Osteoblast (primary cell): ENCODE measurements around the gene TPRG1L. TPM values are rescaled to one million over a fixed set of nuclear protein-coding genes. Genes with fewer than 3 reads are reported as not detected.

Experiments used
- DNase-seq: peaks from one replicate; pipeline ENCODE4 v3.0.0; 2011; ENCODE audit warnings: low spot score, mixed read lengths; ENCODE audit not compliant: insufficient read length; ENCODE audit errors: missing footprints
- H2AFZ ChIP-seq: 2 replicates; pipeline ENCODE4 v1.6.0; 2011; ENCODE audit warnings: mild to moderate bottlenecking, low read length
- H3K27ac ChIP-seq: 2 replicates; pipeline ENCODE4 v1.5.1; 2011; ENCODE audit warnings: mild to moderate bottlenecking, low read depth, low read length, moderate library complexity
- H3K27me3 ChIP-seq: 2 replicates; pipeline ENCODE4 v1.6.0; 2012; ENCODE audit warnings: mild to moderate bottlenecking, control low read depth, inconsistent platforms, low read length, moderate library complexity; ENCODE audit not compliant: insufficient read depth
- H3K36me3 ChIP-seq: 2 replicates; pipeline ENCODE4 v1.5.1; 2011; ENCODE audit warnings: mild to moderate bottlenecking, low read length, control low read depth, moderate library complexity; ENCODE audit not compliant: insufficient read depth
- H3K4me1 ChIP-seq: 2 replicates; pipeline ENCODE4 v1.5.1; 2011; ENCODE audit warnings: mild to moderate bottlenecking, low read length, control low read depth, moderate library complexity; ENCODE audit not compliant: insufficient read depth
- H3K4me2 ChIP-seq: 2 replicates; pipeline ENCODE4 v1.6.0; 2011; ENCODE audit warnings: mild to moderate bottlenecking, low read length; ENCODE audit not compliant: insufficient read depth
- H3K4me3 ChIP-seq: fragments of 200-600 bp; sonication (generic); 3 replicates; pipeline ENCODE4 v1.5.1; 2012; ENCODE audit warnings: mild to moderate bottlenecking, low read length, inconsistent platforms; ENCODE audit not compliant: insufficient read depth
- H3K79me2 ChIP-seq: 2 replicates; pipeline ENCODE4 v1.6.0; 2012; ENCODE audit warnings: mild to moderate bottlenecking, low read length, control low read depth, inconsistent platforms; ENCODE audit not compliant: insufficient read depth
- H3K9me3 ChIP-seq: 2 replicates; pipeline ENCODE4 v1.5.1; 2011; ENCODE audit warnings: low read depth, low read length, control low read depth
- H4K20me1 ChIP-seq: 2 replicates; pipeline ENCODE4 v1.6.0; 2012; ENCODE audit warnings: mild to moderate bottlenecking, low read length, control low read depth; ENCODE audit not compliant: insufficient read depth
- total RNA-seq: library from RNA; depleted of rRNA; stranded (reverse); fragments of >200 nt; gene quantifications from 2 replicates; pipeline ENCODE4 v1.2.3, GENCODE V29; 2012
- TF ChIP-seq, protein P1 (sequence below): IDR thresholded peaks from 2 replicates; pipeline ENCODE4 v1.5.1; 2011; ENCODE audit warnings: mild to moderate bottlenecking, low read depth, low read length, moderate library complexity; ENCODE audit errors: extremely low read depth

Gene TPRG1L
- total RNA-seq, 1 donor, result 35.8 TPM

DNA sequence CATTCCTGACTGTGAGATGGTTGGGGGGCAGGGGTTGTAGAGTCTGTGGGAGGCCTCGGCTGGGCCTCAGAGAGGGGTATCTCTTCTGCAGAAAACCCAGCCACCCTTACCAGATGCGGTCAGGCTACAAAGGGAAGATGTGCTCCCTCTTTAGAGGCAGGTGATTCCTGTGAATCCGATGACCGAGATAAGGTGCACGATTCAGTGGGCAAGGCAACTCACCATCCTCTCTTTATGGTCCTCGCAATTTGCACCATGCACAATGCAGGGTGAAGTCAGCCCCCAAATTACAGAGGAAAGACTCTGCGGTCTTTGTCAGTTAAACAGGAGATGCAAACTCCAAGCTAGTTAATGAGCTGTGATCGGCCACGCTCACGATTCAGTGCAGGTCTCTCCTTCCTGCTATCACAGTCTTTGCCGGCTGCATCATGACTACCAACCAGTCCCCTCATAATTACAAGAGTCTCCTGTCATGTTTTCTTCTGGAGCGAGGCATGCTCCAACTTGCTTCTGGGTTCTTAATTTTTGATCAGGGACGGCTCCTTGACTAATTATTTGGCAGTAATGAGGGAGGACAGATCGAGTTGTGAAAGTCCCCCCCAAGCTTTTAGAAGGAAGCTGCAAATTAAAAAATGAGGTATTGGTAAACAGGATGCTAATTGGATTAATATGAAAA, 40.0 kb downstream of the TPRG1L start:
- H3K9me3 ChIP-seq, result no peaks in the 10 kb centered on the region
- no peak overlapping the region for H2AFZ ChIP-seq

GRCh38 chr1:3668148-3668547, 43.3 kb downstream of the TPRG1L start:
- TF ChIP-seq, protein P1, sequence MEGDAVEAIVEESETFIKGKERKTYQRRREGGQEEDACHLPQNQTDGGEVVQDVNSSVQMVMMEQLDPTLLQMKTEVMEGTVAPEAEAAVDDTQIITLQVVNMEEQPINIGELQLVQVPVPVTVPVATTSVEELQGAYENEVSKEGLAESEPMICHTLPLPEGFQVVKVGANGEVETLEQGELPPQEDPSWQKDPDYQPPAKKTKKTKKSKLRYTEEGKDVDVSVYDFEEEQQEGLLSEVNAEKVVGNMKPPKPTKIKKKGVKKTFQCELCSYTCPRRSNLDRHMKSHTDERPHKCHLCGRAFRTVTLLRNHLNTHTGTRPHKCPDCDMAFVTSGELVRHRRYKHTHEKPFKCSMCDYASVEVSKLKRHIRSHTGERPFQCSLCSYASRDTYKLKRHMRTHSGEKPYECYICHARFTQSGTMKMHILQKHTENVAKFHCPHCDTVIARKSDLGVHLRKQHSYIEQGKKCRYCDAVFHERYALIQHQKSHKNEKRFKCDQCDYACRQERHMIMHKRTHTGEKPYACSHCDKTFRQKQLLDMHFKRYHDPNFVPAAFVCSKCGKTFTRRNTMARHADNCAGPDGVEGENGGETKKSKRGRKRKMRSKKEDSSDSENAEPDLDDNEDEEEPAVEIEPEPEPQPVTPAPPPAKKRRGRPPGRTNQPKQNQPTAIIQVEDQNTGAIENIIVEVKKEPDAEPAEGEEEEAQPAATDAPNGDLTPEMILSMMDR, result no peak
- Histone ChIP-seq H3K27ac (no peak overlapping the region), H3K27me3 (no peaks in the 10 kb centered on the region), H3K4me2 (no peak overlapping the region), H3K36me3 (no peaks in the 10 kb centered on the region), H2AFZ (no peak overlapping the region), H3K9me3 (no peaks in the 10 kb centered on the region), H3K4me3 (no peak overlapping the region), H4K20me1 (no peaks in the 10 kb centered on the region), H3K4me1 (no peaks in the 10 kb centered on the region), H3K79me2 (no peaks in the 10 kb centered on the region)
- no peak for DNase-seq

More for the DNA sequence above, 40.0 kb downstream of the TPRG1L start:
- no peaks in the 10 kb centered on the region for H4K20me1 ChIP-seq
- H3K4me2 ChIP-seq, result no peak overlapping the region
- no peaks in the 10 kb centered on the region for H3K36me3 ChIP-seq
- peaks cover 6% of the 10 kb centered on the region for H3K27me3 ChIP-seq
- no peaks in the 10 kb centered on the region for H3K4me1 ChIP-seq
- H3K4me3 ChIP-seq, result no peak overlapping the region
- no peak overlapping the region for H3K27ac ChIP-seq
- DNase-seq, result no peak
- TF ChIP-seq, protein P1, result no peak
- no peaks in the 10 kb centered on the region for H3K79me2 ChIP-seq

GRCh38 chr1:3668585-3669300, 43.9 kb downstream of the TPRG1L start:
- H3K9me3 ChIP-seq, result no peaks in the 10 kb centered on the region
- H3K36me3 ChIP-seq, result no peaks in the 10 kb centered on the region
- DNase-seq, result no peak
- H3K27me3 ChIP-seq, result no peaks in the 10 kb centered on the region
- no peaks in the 10 kb centered on the region for H3K79me2 ChIP-seq
- no peak overlapping the region for H3K4me3 ChIP-seq
- H3K4me1 ChIP-seq, result no peaks in the 10 kb centered on the region
- H3K4me2 ChIP-seq, result no peak overlapping the region
- no peaks in the 10 kb centered on the region for H4K20me1 ChIP-seq
- no peak overlapping the region for H3K27ac ChIP-seq
- H2AFZ ChIP-seq, result no peak overlapping the region
- TF ChIP-seq, protein P1, result no peak

DNA sequence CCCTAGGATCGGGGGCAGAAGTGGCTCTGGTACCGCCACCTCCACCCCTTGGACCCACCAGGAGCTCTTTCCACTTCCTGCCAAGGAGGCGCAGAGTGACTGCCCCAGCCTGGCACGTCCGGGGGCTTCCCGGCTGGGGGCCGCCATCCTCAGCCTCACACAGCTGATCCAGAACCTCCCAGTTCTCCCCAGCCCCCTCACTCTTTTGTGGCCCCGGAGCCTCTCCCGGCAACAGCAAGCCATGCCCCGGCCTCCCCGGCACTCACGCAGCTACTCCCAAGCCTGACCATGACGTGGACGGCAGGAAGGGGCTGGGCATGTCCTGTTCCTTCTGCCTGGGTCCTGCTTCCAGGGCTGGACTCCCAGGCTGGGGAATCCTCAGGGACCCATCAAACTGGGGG, 44.6 kb downstream of the TPRG1L start:
- Histone ChIP-seq H3K79me2 (no peaks in the 10 kb centered on the region), H3K9me3 (no peaks in the 10 kb centered on the region), H4K20me1 (no peaks in the 10 kb centered on the region), H3K27me3 (no peaks in the 10 kb centered on the region), H3K36me3 (no peaks in the 10 kb centered on the region), H3K4me2 (no peak overlapping the region), H3K4me1 (no peaks in the 10 kb centered on the region), H2AFZ (no peak overlapping the region), H3K27ac (no peak overlapping the region), H3K4me3 (no peak overlapping the region)
- TF ChIP-seq, protein P1, result no peak
- DNase-seq, result no peak
